Cardiac muscle cell (in vitro differentiated cells and primary cell): ENCODE results near the gene TSPAN3. TPM values are rescaled to one million over a fixed set of nuclear protein-coding genes. Genes with fewer than 3 reads are reported as not detected.

Source experiments
- DNase-seq, 2 donors: peaks; one replicate each; pipeline versions ENCODE4 v3.0.0 to v3.0.0-alpha.2; 2010 to 2017; ENCODE audit warnings: low read depth in 1 of 2, low spot score in 1 of 2
- H3K27ac ChIP-seq: fragments of 200-600 bp; sonication (generic); 2 replicates; pipeline ENCODE4 v1.5.1; 2016
- H3K27me3 ChIP-seq: fragments of 200-600 bp; sonication (generic); 2 replicates; pipeline ENCODE4 v1.6.0; 2016; ENCODE audit warnings: control low read depth
- H3K36me3 ChIP-seq: fragments of 200-600 bp; sonication (generic); 2 replicates; pipeline ENCODE4 v1.5.1; 2016; ENCODE audit warnings: control low read depth
- H3K4me1 ChIP-seq: fragments of 200-600 bp; sonication (generic); 2 replicates; pipeline ENCODE4 v1.8.1; 2017; ENCODE audit warnings: low read depth, mild to moderate bottlenecking, mixed run types
- H3K4me3 ChIP-seq: fragments of 200-600 bp; sonication (generic); 2 replicates; pipeline ENCODE4 v1.5.1; 2016; ENCODE audit warnings: mild to moderate bottlenecking
- H3K9me3 ChIP-seq: fragments of 200-600 bp; sonication (generic); 2 replicates; pipeline ENCODE4 v1.5.1; 2017; ENCODE audit warnings: low read depth, mild to moderate bottlenecking, control low read depth
- polyA plus RNA-seq: library from polyadenylated mRNA; unstranded; fragments of >200 nt; fragmentation: Nextera tagmentation; extraction: Ambion mirVana; gene quantifications from 2 replicates; pipeline ENCODE4 v1.2.1, GENCODE V29; 2016
- total RNA-seq: library from RNA; depleted of rRNA; stranded (reverse); fragments of >200 nt; gene quantifications from 2 replicates; pipeline ENCODE4 v1.2.3, GENCODE V29; 2016
- TF ChIP-seq, protein P1 (sequence below): IDR thresholded peaks from 2 replicates; pipeline ENCODE4 v1.5.1; 2012; ENCODE audit warnings: low read depth, mild to moderate bottlenecking, low read length

TSPAN3 gene
- 302 and 316 TPM in 2 replicates for total RNA-seq
- 411 and 427 TPM in 2 replicates for polyA plus RNA-seq

DNA sequence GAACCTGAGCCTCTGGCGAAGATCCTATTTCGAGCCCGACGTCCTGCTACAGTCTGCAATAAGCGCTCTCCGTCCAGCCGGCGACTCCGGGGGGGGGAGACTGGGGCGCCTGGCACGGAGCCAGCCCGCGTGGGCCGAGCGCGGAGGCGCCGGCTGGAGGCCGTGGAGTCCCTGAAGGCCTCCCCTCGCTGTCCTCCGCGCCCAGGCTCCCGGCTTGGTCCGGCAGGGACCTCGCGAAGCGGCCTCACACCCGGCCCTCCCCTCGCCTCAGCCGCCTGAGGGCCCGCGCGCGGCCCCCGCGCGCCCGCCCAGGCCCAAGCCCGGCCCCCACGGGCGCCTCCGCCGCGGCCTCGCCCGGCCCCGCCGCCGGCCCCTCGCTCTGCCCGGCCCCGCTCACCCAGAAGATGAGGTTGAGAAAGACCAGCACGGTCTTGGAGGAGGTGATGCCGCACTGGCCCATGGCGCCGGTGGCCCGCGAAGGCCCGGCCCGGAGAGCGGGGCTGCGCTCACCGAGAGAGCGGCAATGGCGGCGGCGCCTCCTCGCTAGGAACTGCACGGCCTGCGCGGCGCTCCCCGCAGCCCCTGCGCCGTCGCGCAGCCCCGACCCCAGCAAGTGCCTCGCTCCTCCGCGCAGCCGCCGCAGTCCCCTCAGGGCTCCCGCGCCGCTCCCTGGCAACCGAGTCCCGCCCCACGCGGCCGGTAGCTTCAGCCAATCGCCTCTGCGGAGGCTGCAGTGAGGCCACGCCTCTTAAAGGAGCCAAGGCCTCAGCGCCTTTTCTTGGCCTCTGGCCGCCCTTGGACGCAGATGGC, at the start of gene TSPAN3:
TSS of gene TSPAN3 (minus strand) at position 615 of the 810 bp plus-strand sequence. CDS start at position 460, 155 bp downstream.
- peak; percentile 96 to 97 for DNase-seq
- H3K27ac ChIP-seq: peak within 1 kb of the TSS; percentile 97

DNA sequence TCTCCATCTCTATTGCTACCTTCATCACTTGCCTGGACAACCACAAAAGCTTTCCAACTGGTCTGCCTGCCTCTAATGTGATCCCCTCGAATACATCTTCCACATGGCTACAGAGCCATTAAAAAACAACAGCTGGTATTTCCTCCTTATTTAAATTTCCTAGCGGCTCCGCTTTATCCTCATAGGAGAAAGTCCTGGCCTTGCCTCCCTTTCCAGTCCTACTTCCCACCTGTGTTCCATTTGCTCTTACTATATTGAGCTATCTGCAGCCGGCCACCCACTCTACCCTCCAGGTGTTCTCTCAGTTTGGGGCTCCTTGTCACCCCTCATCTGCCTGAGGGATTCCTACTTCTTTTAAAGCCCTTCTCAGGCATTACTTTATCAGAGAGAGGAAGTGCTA, 49.7 kb upstream of the TSPAN3 start:
- Histone ChIP-seq H3K36me3 (no peaks in the 10 kb centered on the region), H3K9me3 (no peaks in the 10 kb centered on the region), H3K4me1 (peaks cover 13% of the 10 kb centered on the region), H3K4me3 (no peak overlapping the region), H3K27me3 (no peaks in the 10 kb centered on the region), H3K27ac (no peak overlapping the region)
- TF ChIP-seq, protein P1, sequence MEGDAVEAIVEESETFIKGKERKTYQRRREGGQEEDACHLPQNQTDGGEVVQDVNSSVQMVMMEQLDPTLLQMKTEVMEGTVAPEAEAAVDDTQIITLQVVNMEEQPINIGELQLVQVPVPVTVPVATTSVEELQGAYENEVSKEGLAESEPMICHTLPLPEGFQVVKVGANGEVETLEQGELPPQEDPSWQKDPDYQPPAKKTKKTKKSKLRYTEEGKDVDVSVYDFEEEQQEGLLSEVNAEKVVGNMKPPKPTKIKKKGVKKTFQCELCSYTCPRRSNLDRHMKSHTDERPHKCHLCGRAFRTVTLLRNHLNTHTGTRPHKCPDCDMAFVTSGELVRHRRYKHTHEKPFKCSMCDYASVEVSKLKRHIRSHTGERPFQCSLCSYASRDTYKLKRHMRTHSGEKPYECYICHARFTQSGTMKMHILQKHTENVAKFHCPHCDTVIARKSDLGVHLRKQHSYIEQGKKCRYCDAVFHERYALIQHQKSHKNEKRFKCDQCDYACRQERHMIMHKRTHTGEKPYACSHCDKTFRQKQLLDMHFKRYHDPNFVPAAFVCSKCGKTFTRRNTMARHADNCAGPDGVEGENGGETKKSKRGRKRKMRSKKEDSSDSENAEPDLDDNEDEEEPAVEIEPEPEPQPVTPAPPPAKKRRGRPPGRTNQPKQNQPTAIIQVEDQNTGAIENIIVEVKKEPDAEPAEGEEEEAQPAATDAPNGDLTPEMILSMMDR: no peak
- no peak for DNase-seq

More for the DNA sequence above, at the start of gene TSPAN3:
- H3K9me3 ChIP-seq: no peaks in the 10 kb centered on the region
- no peaks in the 10 kb centered on the region for H3K27me3 ChIP-seq
- H3K4me1 ChIP-seq: peaks cover 20% of the 10 kb centered on the region
- H3K4me3 ChIP-seq: peak within 1 kb of the TSS; percentile 72
- H3K36me3 ChIP-seq: no peaks in the 10 kb centered on the region
- TF ChIP-seq, protein P1: no peak

DNA sequence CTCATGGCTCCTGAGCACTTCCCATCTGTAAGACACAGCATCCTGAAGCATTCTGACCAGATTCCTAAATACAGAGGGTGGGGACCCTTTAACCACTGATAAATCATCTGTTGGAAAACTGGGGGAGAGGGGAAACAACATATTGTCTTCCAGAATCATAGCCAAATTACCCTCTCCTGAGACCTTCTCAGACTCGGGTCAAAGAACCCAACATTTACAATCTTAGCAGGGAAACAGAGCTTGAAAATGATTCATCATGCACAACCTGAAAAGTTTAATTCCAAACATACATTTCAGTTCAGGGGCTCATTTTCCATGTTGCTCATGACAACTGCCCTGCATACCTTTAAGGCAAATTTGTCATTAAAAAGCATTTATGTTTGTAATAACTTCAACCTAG, 48.5 kb upstream of the TSPAN3 start:
- no peaks in the 10 kb centered on the region for H3K27me3 ChIP-seq
- no peaks in the 10 kb centered on the region for H3K9me3 ChIP-seq
- DNase-seq: no peak
- no peak overlapping the region for H3K4me3 ChIP-seq
- peaks cover 13% of the 10 kb centered on the region for H3K4me1 ChIP-seq
- no peaks in the 10 kb centered on the region for H3K36me3 ChIP-seq
- TF ChIP-seq, protein P1: no peak
- no peak overlapping the region for H3K27ac ChIP-seq

DNA sequence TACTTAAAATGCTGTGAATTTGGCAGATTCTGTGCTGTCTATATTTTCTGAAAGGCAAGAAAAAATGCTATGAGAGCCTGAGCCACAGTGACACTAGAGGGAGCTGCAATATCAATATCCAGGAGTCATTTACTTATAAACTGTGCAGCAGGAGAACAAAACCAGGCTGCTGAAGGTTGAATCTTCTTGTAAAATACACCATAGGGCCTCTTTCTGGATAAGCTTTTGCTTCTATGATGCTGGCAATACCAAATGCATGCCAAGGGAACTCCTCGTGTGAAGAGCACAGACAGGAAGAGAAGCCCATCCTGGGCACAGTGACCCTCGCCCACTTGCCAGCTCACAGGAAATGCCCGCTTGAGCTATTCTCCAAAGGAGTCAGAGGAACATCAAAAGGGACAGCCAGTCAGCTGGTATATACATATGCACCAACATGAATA, 48.0 kb upstream of the TSPAN3 start:
- no peak overlapping the region for H3K27ac ChIP-seq
- H3K4me1 ChIP-seq: peaks cover 13% of the 10 kb centered on the region
- no peaks in the 10 kb centered on the region for H3K27me3 ChIP-seq
- peaks cover 4% of the 10 kb centered on the region for H3K36me3 ChIP-seq
- no peaks in the 10 kb centered on the region for H3K9me3 ChIP-seq
- H3K4me3 ChIP-seq: no peak overlapping the region
- TF ChIP-seq, protein P1: peak; percentile 90
- DNase-seq: peak; percentile 66 to 89

DNA sequence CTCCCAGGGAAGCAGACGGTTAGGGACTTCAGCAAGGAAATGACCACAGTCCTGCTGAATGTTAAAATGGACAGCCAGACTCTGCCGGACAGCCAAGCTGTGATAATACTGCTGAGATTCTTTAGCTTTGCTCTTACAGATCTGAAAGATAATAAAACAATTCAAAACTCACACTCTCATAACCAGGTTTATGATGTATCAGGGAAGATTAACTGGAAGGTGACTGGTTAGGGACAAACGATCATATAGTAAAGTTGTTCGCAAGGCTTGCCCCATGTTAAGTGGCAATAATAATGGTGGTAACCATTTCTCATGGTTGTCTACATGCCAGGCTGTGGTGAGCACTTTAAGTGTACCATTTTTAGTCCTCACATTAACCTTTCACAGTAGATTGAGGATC, 44.3 kb upstream of the TSPAN3 start:
- peaks cover 6% of the 10 kb centered on the region for H3K36me3 ChIP-seq
- no peak overlapping the region for H3K27ac ChIP-seq
- H3K4me1 ChIP-seq: peaks cover 13% of the 10 kb centered on the region
- no peak for DNase-seq
- no peaks in the 10 kb centered on the region for H3K27me3 ChIP-seq
- no peaks in the 10 kb centered on the region for H3K9me3 ChIP-seq
- H3K4me3 ChIP-seq: no peak overlapping the region
- TF ChIP-seq, protein P1: no peak
